ENCODE data around the gene LMO7.

Gene LMO7

GRCh38 chr13:75748874-75749273 is 112.7 kb downstream of the LMO7 start:
- DNase-seq = no peak

- no peak for DNase-seq
These were observed 113.3 kb downstream of the LMO7 start for GRCh38 chr13:75749407-75749806.

GRCh38 chr13:75751350-75751749 is 115.2 kb downstream of the LMO7 start:
- DNase-seq = no peak

- DNase-seq = no peak
These were observed 116.7 kb downstream of the LMO7 start for GRCh38 chr13:75752826-75753225.

GRCh38 chr13:75754936-75755335 is 118.8 kb downstream of the LMO7 start:
- no peak for DNase-seq

GRCh38 chr13:75757336-75757735 is 121.2 kb downstream of the LMO7 start:
- DNase-seq = no peak

- no peak for DNase-seq
These were observed 123.4 kb downstream of the LMO7 start for GRCh38 chr13:75759531-75759930.

GRCh38 chr13:75760131-75761021 is 124.2 kb downstream of the LMO7 start:
- DNase-seq = peak; percentile 64

GRCh38 chr13:75761369-75761768 is 125.2 kb downstream of the LMO7 start:
- DNase-seq = no peak

- no peak for DNase-seq
These were observed 126.2 kb downstream of the LMO7 start for GRCh38 chr13:75762076-75762937.

- no peak for DNase-seq
These were observed 126.8 kb downstream of the LMO7 start for GRCh38 chr13:75762955-75763354.

GRCh38 chr13:75763512-75763911 is 127.4 kb downstream of the LMO7 start:
- no peak for DNase-seq

- DNase-seq = no peak
These were observed 128.3 kb downstream of the LMO7 start for GRCh38 chr13:75764251-75764925.

GRCh38 chr13:75764926-75765310 is 128.8 kb downstream of the LMO7 start:
- no peak for DNase-seq

GRCh38 chr13:75766636-75767035 is 130.5 kb downstream of the LMO7 start:
- no peak for DNase-seq

- no peak for DNase-seq
These were observed 133.2 kb downstream of the LMO7 start for GRCh38 chr13:75769141-75769905.

GRCh38 chr13:75770164-75770563 is 134.0 kb downstream of the LMO7 start:
- DNase-seq = no peak

GRCh38 chr13:75770592-75771011 is 134.5 kb downstream of the LMO7 start:
- no peak for DNase-seq

GRCh38 chr13:75771226-75771625 is 135.1 kb downstream of the LMO7 start:
- DNase-seq = no peak

- no peak for DNase-seq
These were observed 135.7 kb downstream of the LMO7 start for GRCh38 chr13:75771818-75772217.

- DNase-seq = no peak
These were observed 138.0 kb downstream of the LMO7 start for GRCh38 chr13:75774176-75774575.

- DNase-seq = no peak
These were observed 140.4 kb downstream of the LMO7 start for GRCh38 chr13:75776550-75776949.

GRCh38 chr13:75779393-75779792 is 143.3 kb downstream of the LMO7 start:
- DNase-seq = no peak
